SIG-M5 treated with dmso at 0.1 percent for 504 hours (cell line): ENCODE results near the gene SYNGR1.
A peak's percentile ranks its signal among the peaks of the same experiment; 100 is the strongest.

Experiments
- DNase-seq: peaks from one replicate; lab custom pipeline; 2025; ENCODE audit not compliant: unreplicated experiment; lab: John Stamatoyannopoulos, UW

The SYNGR1 gene

GRCh38 chr22:39349967-39350726 lies at the start of gene SYNGR1:
Gene SYNGR1, plus strand, starts transcription at chr22:39349991. Its CDS starts 20 bp downstream, at chr22:39350011.
- DNase-seq: no peak

DNA sequence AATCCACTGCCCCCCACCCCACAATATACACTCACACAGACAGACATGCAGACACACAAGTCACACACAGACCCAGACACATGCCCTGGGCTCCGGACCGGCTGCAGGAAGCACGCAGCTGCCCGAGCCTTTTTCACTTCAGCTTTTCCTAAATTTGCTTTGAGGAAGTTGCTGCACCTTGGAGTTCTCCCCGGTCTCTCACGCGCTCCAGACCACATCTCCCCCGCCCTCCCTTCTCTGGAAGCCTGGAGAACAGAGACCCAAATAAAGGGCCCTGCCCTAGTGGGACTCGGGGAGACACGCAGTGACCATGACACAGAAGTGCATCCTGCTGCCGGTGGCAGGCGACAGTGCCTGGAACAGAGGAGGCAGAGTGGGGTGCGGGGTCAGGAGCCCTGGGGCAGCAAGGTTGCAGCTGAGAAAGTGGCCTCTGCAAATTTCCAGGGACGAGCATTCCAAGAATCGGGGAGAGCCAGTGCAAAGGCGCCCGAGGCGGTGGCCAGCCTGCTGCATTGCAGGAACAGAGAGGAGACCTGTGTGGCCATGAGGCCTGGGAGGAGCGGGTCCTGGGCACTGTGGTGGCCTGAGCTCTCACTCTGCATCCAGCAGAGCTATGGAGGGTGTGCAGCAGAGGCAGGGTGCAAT lies 49.5 kb upstream of the SYNGR1 start:
- peak; percentile 60 for DNase-seq

- no peak for DNase-seq
Measured at GRCh38 chr22:39301108-39301507, 48.7 kb upstream of the SYNGR1 start.

- no peak for DNase-seq
Measured at GRCh38 chr22:39301926-39302325, 47.9 kb upstream of the SYNGR1 start.

DNA sequence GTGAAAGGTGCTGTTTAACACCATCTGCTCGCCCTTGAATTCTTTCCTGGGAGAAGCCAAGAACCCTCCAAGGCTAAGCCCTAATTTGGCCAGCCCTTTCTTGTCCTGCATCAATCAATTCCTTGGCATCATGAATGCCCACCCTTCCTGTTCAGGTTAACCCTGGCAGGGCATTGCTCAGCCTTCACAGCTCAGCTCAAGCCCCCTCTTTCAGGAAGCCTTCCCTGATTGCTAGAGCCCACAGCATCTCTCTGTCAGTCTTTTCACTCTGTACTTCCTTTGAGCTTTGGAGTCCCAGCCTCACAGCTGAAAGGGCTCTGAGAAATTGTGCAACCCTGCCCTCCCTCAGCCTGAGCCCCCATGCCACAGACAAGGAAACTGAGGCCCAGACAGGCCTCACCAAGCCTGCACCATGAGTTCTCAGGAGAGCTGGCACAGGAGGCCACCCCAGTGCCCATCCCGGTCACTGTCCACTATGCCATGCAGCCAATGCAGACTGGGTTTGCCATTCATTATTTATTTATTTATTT lies 47.3 kb upstream of the SYNGR1 start:
- DNase-seq: no peak

DNA sequence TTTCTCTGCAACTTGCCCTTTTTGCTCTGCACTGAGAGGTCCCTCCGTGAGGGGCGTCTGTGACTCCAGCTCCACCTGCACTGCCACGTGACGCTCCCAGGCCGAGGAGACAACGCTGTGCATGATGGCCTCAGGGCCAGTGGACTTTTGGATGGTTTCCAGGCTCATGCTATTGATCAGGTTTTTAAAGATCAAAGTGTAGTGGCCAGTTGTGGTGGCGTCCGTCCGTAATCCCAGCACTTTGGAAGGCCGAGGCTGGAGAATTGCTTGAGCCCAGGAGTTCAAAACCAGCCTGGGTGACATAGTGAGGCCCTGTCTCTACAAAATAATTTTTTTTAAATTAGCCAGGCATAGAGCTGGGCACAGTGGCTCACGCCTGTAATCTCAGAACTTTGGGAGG lies 46.4 kb upstream of the SYNGR1 start:
- no peak for DNase-seq

DNA sequence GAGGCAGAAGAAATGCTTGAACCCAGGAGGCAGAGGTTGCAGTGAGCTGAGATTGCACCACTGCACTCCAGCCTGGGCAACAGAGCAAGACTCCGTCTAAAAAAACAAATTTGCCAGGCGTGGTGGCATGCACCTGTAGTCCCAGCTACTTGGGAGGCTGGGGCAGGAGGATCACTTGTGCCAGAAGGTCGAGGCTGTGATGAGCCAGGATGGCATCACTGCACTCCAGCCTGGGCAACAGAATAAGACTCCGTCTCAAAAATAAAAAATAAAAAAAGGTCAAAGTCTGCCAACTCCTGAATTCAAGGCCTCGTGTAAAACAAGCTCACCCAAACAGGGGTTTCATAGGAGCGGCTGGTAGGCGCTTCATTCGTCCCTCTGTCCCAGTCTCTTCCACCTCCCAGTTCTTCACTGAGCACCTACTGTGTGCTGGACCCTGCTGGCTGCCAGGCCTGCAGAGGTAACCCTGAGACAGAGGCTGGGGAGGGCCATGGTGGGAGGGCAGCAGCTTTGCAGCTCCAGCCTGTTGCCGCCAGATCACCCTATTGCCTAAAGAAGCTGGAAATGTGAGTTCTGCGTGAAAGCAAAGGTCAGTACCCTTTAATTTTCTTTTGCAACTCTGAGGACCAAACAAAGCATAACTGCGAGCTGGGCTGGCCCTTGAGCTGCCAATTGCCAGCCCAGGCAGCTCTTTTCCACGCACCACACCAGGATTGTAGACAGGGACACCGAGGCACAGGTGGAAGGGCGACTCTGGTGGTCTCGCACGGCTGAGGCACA lies 45.7 kb upstream of the SYNGR1 start:
- DNase-seq: no peak

GRCh38 chr22:39306456-39307361 lies 43.1 kb upstream of the SYNGR1 start:
- DNase-seq: no peak

- DNase-seq: peak; percentile 80
Measured at GRCh38 chr22:39308614-39309363, 41.0 kb upstream of the SYNGR1 start.

DNA sequence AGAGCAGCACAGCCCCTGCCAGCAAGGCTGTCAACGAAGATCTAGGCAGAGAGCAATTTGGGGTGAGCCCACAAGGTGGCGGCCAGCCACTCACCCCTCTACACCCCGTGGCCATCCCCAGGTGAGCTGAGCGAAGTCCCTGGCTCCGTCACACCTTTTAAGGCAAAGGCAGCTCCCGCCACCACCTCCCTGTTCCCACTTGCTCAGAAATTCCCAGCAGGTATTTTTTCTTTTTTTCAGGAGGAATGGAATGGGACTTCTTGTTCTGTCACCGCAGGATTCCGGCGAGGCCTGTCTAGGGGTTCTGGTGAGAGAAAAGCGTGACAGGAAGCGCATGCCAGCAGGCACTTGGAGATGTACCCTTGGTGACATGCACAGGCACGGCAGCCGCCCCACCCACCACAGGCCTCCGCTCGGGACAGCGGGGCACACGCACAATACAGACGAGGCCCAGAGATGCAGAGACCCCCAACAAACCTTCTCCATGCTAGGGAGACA lies 40.4 kb upstream of the SYNGR1 start:
- DNase-seq: no peak

GRCh38 chr22:39309881-39310714 lies 39.7 kb upstream of the SYNGR1 start:
- peak; percentile 37 for DNase-seq

DNA sequence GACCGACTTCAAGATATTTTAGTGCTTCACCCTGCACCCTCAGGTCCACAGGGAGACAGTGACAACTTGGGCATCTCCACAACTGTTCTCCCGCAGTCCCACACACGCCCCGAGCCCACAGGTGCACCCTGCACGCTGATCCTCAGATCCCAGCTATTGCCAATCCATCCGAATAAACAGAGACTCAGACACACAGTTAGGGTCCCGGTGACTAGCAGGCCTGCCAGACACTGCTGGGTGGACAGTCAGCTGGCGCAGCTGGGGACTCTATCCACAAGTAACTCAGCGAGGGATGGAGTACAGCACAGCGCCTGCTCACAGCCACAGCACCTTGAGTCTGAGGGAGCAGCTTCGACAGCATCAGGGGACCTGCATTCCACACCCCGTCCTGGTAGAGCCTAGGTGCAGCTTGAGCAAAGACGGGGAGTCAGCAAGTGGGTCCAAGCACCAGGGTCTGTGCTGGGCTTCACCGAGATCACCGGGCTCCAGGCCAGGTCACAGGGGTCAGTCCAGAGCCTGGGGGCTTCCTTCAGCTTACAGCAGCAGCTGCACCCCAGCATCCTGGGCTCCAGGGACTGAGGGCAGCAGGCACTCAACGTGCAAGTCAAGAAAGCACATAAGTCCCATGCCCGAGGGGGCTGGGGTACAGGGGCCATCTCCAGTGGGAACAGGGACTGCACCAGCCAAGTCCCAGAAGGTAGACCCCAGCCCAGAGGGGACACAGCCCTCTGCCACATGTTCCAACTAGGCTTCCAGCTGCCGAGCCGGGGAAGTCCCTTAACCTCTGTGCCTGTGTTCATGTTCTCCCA lies 38.0 kb upstream of the SYNGR1 start:
- DNase-seq: no peak

DNA sequence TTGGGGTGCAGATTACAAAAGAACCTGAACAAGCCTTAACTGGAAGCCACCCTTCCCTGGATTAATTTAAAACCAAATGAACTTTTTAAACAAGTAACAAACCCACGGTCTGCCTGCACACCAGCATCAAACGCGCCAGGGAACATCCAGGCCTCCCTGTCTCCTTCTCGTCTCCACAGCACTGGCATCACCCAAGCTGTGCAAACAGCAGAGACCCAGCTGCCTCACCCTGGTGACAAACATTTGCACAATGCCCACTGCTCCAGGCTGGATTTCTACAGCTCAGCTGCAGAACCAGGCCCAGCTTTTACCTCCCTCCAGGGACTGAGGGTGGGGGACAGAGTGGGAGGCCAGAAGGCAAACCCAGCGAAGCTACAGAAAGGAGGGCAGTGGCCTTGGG lies 37.4 kb upstream of the SYNGR1 start:
- DNase-seq: no peak

- DNase-seq: no peak
Measured at GRCh38 chr22:39313258-39314001, 36.4 kb upstream of the SYNGR1 start.

- no peak for DNase-seq
Measured at GRCh38 chr22:39314251-39314971, 35.4 kb upstream of the SYNGR1 start.

GRCh38 chr22:39315389-39315788 lies 34.4 kb upstream of the SYNGR1 start:
- no peak for DNase-seq
